ENCODE results near the gene RGS3.
"Not testable (repeated sequence)": the region's sequence is repeated elsewhere in the genome, so short reads cannot be mapped to it uniquely, and the experiment has no call there.

RGS3 gene

GRCh38 chr9:113488071-113488470 lies 24.5 kb downstream of the RGS3 start:
- no peak overlapping the region for H3K4me3 ChIP-seq (ENCODE audit: low read depth, low read length)
- no peak for TF ChIP-seq CTCF (IDR thresholded peaks at IDR 0.05; ENCODE audit: low read depth, low read length)

GRCh38 chr9:113488490-113488889 lies 25.0 kb downstream of the RGS3 start:
- TF ChIP-seq CTCF (IDR thresholded peaks at IDR 0.05; ENCODE audit: low read depth, low read length) = no peak
- H3K4me3 ChIP-seq (ENCODE audit: low read depth, low read length) = no peak overlapping the region

- H3K4me3 ChIP-seq (ENCODE audit: low read depth, low read length) = not testable (repeated sequence)
These were observed 27.6 kb downstream of the RGS3 start for GRCh38 chr9:113491147-113491546.

- no peak overlapping the region for H3K4me3 ChIP-seq (ENCODE audit: low read depth, low read length)
- TF ChIP-seq CTCF (IDR thresholded peaks at IDR 0.05; ENCODE audit: low read depth, low read length) = no peak
These were observed 29.0 kb downstream of the RGS3 start for GRCh38 chr9:113492343-113493202.

- no peak overlapping the region for H3K4me3 ChIP-seq (ENCODE audit: low read depth, low read length)
- TF ChIP-seq CTCF (IDR thresholded peaks at IDR 0.05; ENCODE audit: low read depth, low read length) = no peak
These were observed 29.6 kb downstream of the RGS3 start for GRCh38 chr9:113493203-113493520.

GRCh38 chr9:113495526-113495925 lies 32.0 kb downstream of the RGS3 start:
- H3K4me3 ChIP-seq (ENCODE audit: low read depth, low read length) = no peak overlapping the region
- no peak for TF ChIP-seq CTCF (IDR thresholded peaks at IDR 0.05; ENCODE audit: low read depth, low read length)

GRCh38 chr9:113497051-113497450 lies 33.5 kb downstream of the RGS3 start:
- H3K4me3 ChIP-seq (ENCODE audit: low read depth, low read length) = no peak overlapping the region
- no peak for TF ChIP-seq CTCF (IDR thresholded peaks at IDR 0.05; ENCODE audit: low read depth, low read length)

Measured in WI38 (cell line).